Measurements from ENCODE around the gene PI4KA.

GRCh38 chr22:20866736-20867135, 8.1 kb upstream of the PI4KA start:
- TF ChIP-seq, protein P1, sequence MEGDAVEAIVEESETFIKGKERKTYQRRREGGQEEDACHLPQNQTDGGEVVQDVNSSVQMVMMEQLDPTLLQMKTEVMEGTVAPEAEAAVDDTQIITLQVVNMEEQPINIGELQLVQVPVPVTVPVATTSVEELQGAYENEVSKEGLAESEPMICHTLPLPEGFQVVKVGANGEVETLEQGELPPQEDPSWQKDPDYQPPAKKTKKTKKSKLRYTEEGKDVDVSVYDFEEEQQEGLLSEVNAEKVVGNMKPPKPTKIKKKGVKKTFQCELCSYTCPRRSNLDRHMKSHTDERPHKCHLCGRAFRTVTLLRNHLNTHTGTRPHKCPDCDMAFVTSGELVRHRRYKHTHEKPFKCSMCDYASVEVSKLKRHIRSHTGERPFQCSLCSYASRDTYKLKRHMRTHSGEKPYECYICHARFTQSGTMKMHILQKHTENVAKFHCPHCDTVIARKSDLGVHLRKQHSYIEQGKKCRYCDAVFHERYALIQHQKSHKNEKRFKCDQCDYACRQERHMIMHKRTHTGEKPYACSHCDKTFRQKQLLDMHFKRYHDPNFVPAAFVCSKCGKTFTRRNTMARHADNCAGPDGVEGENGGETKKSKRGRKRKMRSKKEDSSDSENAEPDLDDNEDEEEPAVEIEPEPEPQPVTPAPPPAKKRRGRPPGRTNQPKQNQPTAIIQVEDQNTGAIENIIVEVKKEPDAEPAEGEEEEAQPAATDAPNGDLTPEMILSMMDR (conservative IDR thresholded peaks at IDR 0.05; ENCODE audit: low read depth, low read length), result no peak
- TF ChIP-seq EZH2 (IDR thresholded peaks at IDR 0.05; ENCODE audit: borderline replicate concordance, low read depth, low read length, poor library complexity, severe bottlenecking), result no peak
